Midbrain (tissue), 1 donor: ENCODE results near the gene AGL.
"Not testable (repeated sequence)": the region's sequence is repeated elsewhere in the genome, so short reads cannot be mapped to it uniquely, and the experiment has no call there.

Source experiments
- DNase-seq: peaks from one replicate; lab custom pipeline; 2025; lab: John Stamatoyannopoulos, UW

AGL gene

GRCh38 chr1:99851850-99852454, 1.8 kb downstream of the AGL start:
- DNase-seq: peak; percentile 31

GRCh38 chr1:99852648-99853047, 2.5 kb downstream of the AGL start:
- no peak for DNase-seq

GRCh38 chr1:99855914-99856450, 5.8 kb downstream of the AGL start:
- DNase-seq: no peak

GRCh38 chr1:99857041-99857440, 6.9 kb downstream of the AGL start:
- not testable (repeated sequence) for DNase-seq

GRCh38 chr1:99858286-99858685, 8.1 kb downstream of the AGL start:
- no peak for DNase-seq

GRCh38 chr1:99858881-99859280, 8.7 kb downstream of the AGL start:
- DNase-seq: no peak

GRCh38 chr1:99860703-99861102, 10.5 kb downstream of the AGL start:
- no peak for DNase-seq

GRCh38 chr1:99867682-99868081, 17.5 kb downstream of the AGL start:
- no peak for DNase-seq

GRCh38 chr1:99869304-99869703, 19.1 kb downstream of the AGL start:
- no peak for DNase-seq

- no peak for DNase-seq
Measured at GRCh38 chr1:99869723-99870122, 19.6 kb downstream of the AGL start.

GRCh38 chr1:99872063-99872462, 21.9 kb downstream of the AGL start:
- no peak for DNase-seq

GRCh38 chr1:99877568-99877967, 27.4 kb downstream of the AGL start:
- no peak for DNase-seq

GRCh38 chr1:99886179-99886578, 36.0 kb downstream of the AGL start:
- no peak for DNase-seq

GRCh38 chr1:99886841-99887240, 36.7 kb downstream of the AGL start:
- DNase-seq: no peak

GRCh38 chr1:99887890-99888289, 37.7 kb downstream of the AGL start:
- no peak for DNase-seq

GRCh38 chr1:99891997-99892396, 41.8 kb downstream of the AGL start:
- DNase-seq: no peak

- DNase-seq: not testable (repeated sequence)
Measured at GRCh38 chr1:99903278-99903677, 53.1 kb downstream of the AGL start.

GRCh38 chr1:99906535-99906934, 56.4 kb downstream of the AGL start:
- DNase-seq: no peak

- no peak for DNase-seq
Measured at GRCh38 chr1:99917214-99917613, 67.1 kb downstream of the AGL start.

- no peak for DNase-seq
Measured at GRCh38 chr1:99919220-99919619, 69.1 kb downstream of the AGL start.

- no peak for DNase-seq
Measured at GRCh38 chr1:99934801-99935200, 84.6 kb downstream of the AGL start.

GRCh38 chr1:99935534-99935933, 85.4 kb downstream of the AGL start:
- DNase-seq: no peak

- DNase-seq: no peak
Measured at GRCh38 chr1:99936071-99936470, 85.9 kb downstream of the AGL start.

GRCh38 chr1:99942723-99943122, 92.6 kb downstream of the AGL start:
- DNase-seq: no peak
